A549 (cell line): ENCODE data around the gene ADAMTSL3. TPM values are rescaled to one million over a fixed set of nuclear protein-coding genes. Genes with fewer than 3 reads are reported as not detected.

Experiments
- ATAC-seq, 2 experiments: fragments of 200-7000 bp in 1 of 2; fragments of >200 bp in 1 of 2; cut with Nextera tagmentation in 1 of 2; cut with Tn5 transposase in 1 of 2; 3 replicates each; pipeline versions ENCODE4 v1.8.0 to v1.9.1; 2018 to 2020; ENCODE audit warnings: mild to moderate bottlenecking in 1 of 2, moderate library complexity in 1 of 2
- CTCF ChIA-PET: fragments of 300-600 bp; sonication (Branson Sonifier 250); formaldehyde crosslinking; extraction: SDS; loops from one replicate; lab custom pipeline; 2021; ENCODE audit warnings: antibody characterized with exemption, inconsistent platforms; lab: Yijun Ruan, JAX
- POLR2A ChIA-PET: fragments of 350-600 bp; formaldehyde crosslinking; extraction: SDS; loops from one replicate; lab custom pipeline; 2021; ENCODE audit warnings: antibody characterized with exemption, inconsistent platforms; lab: Yijun Ruan, JAX
- DNase-seq, 2 experiments: peaks; one replicate each; pipeline versions ENCODE4 v3.0.0 to v3.0.0-alpha.2; 2011 to 2016; ENCODE audit warnings: low read depth in 1 of 2, low spot score in 1 of 2
- FAIRE-seq: peaks from 2 replicates; lab custom pipeline; 2011; peaks lifted over from hg19 to GRCh38; lab: Jason Lieb, UNC
- H3K27ac ChIP-seq, 2 experiments: fragments of >200 bp; sonication (Bioruptor Twin); formaldehyde crosslinking; 3 replicates each; pipeline ENCODE4 v1.5.1; 2016 to 2017
- H3K4me1 ChIP-seq: fragments of >200 bp; sonication (Bioruptor Twin); formaldehyde crosslinking; 3 replicates; pipeline ENCODE4 v1.6.1; 2016
- H3K4me2 ChIP-seq: fragments of >200 bp; sonication (Bioruptor Twin); formaldehyde crosslinking; 3 replicates; pipeline ENCODE4 v1.6.1; 2016
- H3K4me3 ChIP-seq: fragments of >200 bp; sonication (Bioruptor Twin); formaldehyde crosslinking; 3 replicates; pipeline ENCODE4 v1.5.1; 2016
- H3K9me3 ChIP-seq: fragments of >200 bp; sonication (Bioruptor Twin); formaldehyde crosslinking; 3 replicates; pipeline ENCODE4 v1.6.1; 2016
- BHLHE40 ChIP-seq: IDR thresholded peaks from 2 replicates; pipeline ENCODE4 v1.6.1; 2012; ENCODE audit warnings: low read depth, low read length, inconsistent platforms
- CBX2 ChIP-seq: fragments of 200-600 bp; sonication (generic); IDR thresholded peaks from 2 replicates; pipeline ENCODE4 v1.6.1; 2016; ENCODE audit warnings: low read depth, mild to moderate bottlenecking, borderline replicate concordance
- CBX8 ChIP-seq: fragments of 200-600 bp; sonication (generic); IDR thresholded peaks from 2 replicates; pipeline ENCODE4 v1.6.1; 2016
- CEBPB ChIP-seq, 2 experiments: fragments of >200 bp in 1 of 2; sonication (Bioruptor Twin) in 1 of 2; formaldehyde crosslinking in 1 of 2; IDR thresholded peaks; 2 replicates each; pipeline ENCODE4 v1.6.1; 2012 to 2016
- CHD4 ChIP-seq: fragments of 200-600 bp; sonication (generic); IDR thresholded peaks from 2 replicates; pipeline ENCODE4 v1.6.1; 2016; ENCODE audit warnings: antibody characterized with exemption, mild to moderate bottlenecking, borderline replicate concordance
- EHMT2 ChIP-seq: fragments of 200-600 bp; sonication (generic); IDR thresholded peaks from 2 replicates; pipeline ENCODE4 v1.6.1; 2016; ENCODE audit warnings: antibody characterized with exemption, low read depth, mild to moderate bottlenecking, moderate library complexity
- EP300 ChIP-seq, 2 experiments: fragments of >200 bp; sonication (Bioruptor Twin); formaldehyde crosslinking; IDR thresholded peaks; 2 replicates in 1 of 2; 3 replicates in 1 of 2; pipeline ENCODE4 v1.6.1; 2016 to 2017
- FOSB ChIP-seq: fragments of 250-450 bp; sonication (Bioruptor Pico); IDR thresholded peaks from 2 replicates; pipeline ENCODE4 v1.5.0; 2020; ENCODE audit warnings: mild to moderate bottlenecking, moderate library complexity
- FOSL2 ChIP-seq, 2 experiments: fragments of 450-650 bp in 1 of 2; fragments of >200 bp in 1 of 2; sonication (Bioruptor Twin) in 1 of 2; formaldehyde crosslinking; IDR thresholded peaks; 2 replicates each; pipeline versions ENCODE4 v1.5.0 to v1.6.1; 2016 to 2020; ENCODE audit warnings: mild to moderate bottlenecking in 1 of 2, moderate library complexity in 1 of 2
- MAFK ChIP-seq: fragments of 450-650 bp; IDR thresholded peaks from 2 replicates; pipeline ENCODE4 v1.6.1; 2014; ENCODE audit not compliant: partially characterized antibody
- MYC ChIP-seq: IDR thresholded peaks from 2 replicates; pipeline ENCODE4 v1.6.1; 2012; ENCODE audit warnings: mild to moderate bottlenecking, inconsistent platforms, low read length, improper control_type of control experiment, borderline replicate concordance
- NR3C1 ChIP-seq: fragments of >200 bp; sonication (Bioruptor Twin); formaldehyde crosslinking; IDR thresholded peaks from 3 replicates; pipeline ENCODE4 v1.6.1; 2017
- POLR2A ChIP-seq: IDR thresholded peaks from 2 replicates; pipeline ENCODE4 v1.6.1; 2012; ENCODE audit warnings: mild to moderate bottlenecking, low read length
- RCOR1 ChIP-seq: fragments of 150-350 bp; IDR thresholded peaks from 2 replicates; pipeline ENCODE4 v1.6.1; 2014; ENCODE audit warnings: antibody characterized with exemption, low read length, low read depth
- RFX5 ChIP-seq: fragments of 450-650 bp; IDR thresholded peaks from 2 replicates; pipeline ENCODE4 v1.7.1; 2014; ENCODE audit warnings: antibody characterized with exemption, mild to moderate bottlenecking, moderate library complexity
- TFCP2L1 ChIP-seq: fragments of 250-450 bp; sonication (Bioruptor Pico); IDR thresholded peaks from 2 replicates; pipeline ENCODE4 v1.5.0; 2021; ENCODE audit warnings: mild to moderate bottlenecking
- ZFP36 ChIP-seq: fragments of 450-650 bp; IDR thresholded peaks from 2 replicates; pipeline ENCODE4 v1.6.1; 2014; ENCODE audit warnings: borderline replicate concordance; ENCODE audit not compliant: partially characterized antibody
- WGBS: methylation state at CpG from one replicate; pipeline ENCODE4 v1.1.6; 2017; ENCODE audit errors: missing lambda C conversion rate; 5-methylcytosine and 5-hydroxymethylcytosine counted together
- polyA plus RNA-seq, 4 experiments: library from polyadenylated mRNA; depleted of rRNA in 3 of 4; stranded (reverse); fragments of >200 nt; fragmentation: RNase III in 1 of 4; extraction: RNeasy Plus Mini Kit Qiagen cat#74134 plus additional on column Dnase treatment in 1 of 4; gene quantifications; 2 replicates in 3 of 4; 3 replicates in 1 of 4; pipeline ENCODE4 v1.2.3, GENCODE V29; 2011 to 2017
- TF ChIP-seq, protein P1 (sequence below): IDR thresholded peaks from 2 replicates; pipeline ENCODE4 v1.6.1; 2012
- TF ChIP-seq, protein P2 (sequence below): fragments of >200 bp; sonication (Bioruptor Twin); formaldehyde crosslinking; IDR thresholded peaks from 3 replicates; pipeline ENCODE4 v1.6.1; 2016
- TF ChIP-seq, protein P3 (sequence below): fragments of 450-650 bp; IDR thresholded peaks from 2 replicates; pipeline ENCODE4 v1.6.1; 2014; ENCODE audit warnings: antibody characterized with exemption
- TF ChIP-seq, protein P4 (sequence below): fragments of >200 bp; sonication (Bioruptor Twin); formaldehyde crosslinking; IDR thresholded peaks from 3 replicates; pipeline ENCODE4 v1.5.1; 2016

The ADAMTSL3 gene
- polyA plus RNA-seq, 2 of the 4 experiments (the other 2 are of a cell fraction): 0.22 to 0.25 TPM

DNA sequence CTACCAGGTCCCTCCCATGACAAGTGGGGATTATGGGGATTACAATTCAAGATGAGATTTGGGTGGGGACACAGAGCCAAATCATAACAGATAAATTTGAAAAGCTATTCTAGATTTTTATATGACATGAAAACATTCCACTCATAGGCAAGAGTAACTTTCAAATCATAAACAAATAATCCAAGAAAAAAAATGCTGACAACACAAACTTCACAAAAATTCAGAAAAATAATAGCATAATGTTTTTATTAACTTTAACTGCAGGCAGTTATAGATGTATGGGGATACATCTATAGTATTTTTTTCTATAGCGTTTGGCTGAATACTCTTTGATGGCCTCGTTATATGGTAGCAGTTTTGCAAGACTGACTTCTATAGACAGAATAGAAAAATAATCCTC, 243.1 kb downstream of the ADAMTSL3 start:
- H3K27ac ChIP-seq: no peak overlapping the region
- H3K9me3 ChIP-seq: no peaks in the 10 kb centered on the region
- ATAC-seq (no peak), DNase-seq (no peak), FAIRE-seq (no peak)
- 46% methylated on average over 2 of the region's 2 CpGs for WGBS
- ChIA-PET CTCF (no interaction called here), POLR2A (no interaction called here)
- H3K4me3 ChIP-seq: no peak overlapping the region
- H3K4me1 ChIP-seq: no peaks in the 10 kb centered on the region
- H3K4me2 ChIP-seq: no peak overlapping the region
- TF ChIP-seq CBX2: no peak
- peak; percentile 79 for TF ChIP-seq MAFK
- no peak for TF ChIP-seq EHMT2
- TF ChIP-seq FOSL2 (IDR thresholded peaks at IDR 0.05): no peak
- TF ChIP-seq FOSL2 (CRISPR knock-in tag; IDR thresholded peaks at IDR 0.05): no peak
- TF ChIP-seq, protein P1, sequence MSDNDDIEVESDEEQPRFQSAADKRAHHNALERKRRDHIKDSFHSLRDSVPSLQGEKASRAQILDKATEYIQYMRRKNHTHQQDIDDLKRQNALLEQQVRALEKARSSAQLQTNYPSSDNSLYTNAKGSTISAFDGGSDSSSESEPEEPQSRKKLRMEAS: no peak

DNA sequence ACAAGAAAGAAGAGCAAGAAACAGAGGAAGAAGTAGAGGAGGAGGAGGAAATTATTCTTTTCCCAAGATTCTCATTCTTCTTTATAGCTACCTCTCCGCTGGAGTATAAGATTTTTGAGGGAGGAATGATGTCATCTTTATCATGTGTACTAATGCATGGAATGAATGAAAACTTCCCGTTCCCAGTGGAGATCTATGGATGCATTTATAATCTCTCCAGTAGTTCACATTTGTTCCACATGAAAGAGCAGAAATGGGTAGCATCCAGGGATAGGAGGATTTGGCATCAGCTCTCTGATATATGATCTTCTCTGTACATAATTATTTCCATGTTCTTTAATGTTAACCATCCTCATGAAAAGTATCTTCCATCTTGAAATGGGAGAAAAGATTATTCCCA, 244.4 kb downstream of the ADAMTSL3 start:
- FAIRE-seq (no peak), ATAC-seq (no peak), DNase-seq (no peak)
- WGBS: 3% methylated on average over 2 of the region's 2 CpGs
- H3K4me2 ChIP-seq: no peak overlapping the region
- CTCF ChIA-PET: no interaction called here
- H3K9me3 ChIP-seq: no peaks in the 10 kb centered on the region
- no peak overlapping the region for H3K4me3 ChIP-seq
- H3K4me1 ChIP-seq: no peaks in the 10 kb centered on the region
- TF ChIP-seq FOSB (no peak), MYC (no peak), NR3C1 (no peak), ZFP36 (no peak), BHLHE40 (no peak), CHD4 (no peak), POLR2A (no peak), CEBPB (IDR thresholded peaks at IDR 0.05) (no peak), RCOR1 (no peak), RFX5 (no peak), TFCP2L1 (CRISPR knock-in tag) (no peak)
- TF ChIP-seq, protein P2, sequence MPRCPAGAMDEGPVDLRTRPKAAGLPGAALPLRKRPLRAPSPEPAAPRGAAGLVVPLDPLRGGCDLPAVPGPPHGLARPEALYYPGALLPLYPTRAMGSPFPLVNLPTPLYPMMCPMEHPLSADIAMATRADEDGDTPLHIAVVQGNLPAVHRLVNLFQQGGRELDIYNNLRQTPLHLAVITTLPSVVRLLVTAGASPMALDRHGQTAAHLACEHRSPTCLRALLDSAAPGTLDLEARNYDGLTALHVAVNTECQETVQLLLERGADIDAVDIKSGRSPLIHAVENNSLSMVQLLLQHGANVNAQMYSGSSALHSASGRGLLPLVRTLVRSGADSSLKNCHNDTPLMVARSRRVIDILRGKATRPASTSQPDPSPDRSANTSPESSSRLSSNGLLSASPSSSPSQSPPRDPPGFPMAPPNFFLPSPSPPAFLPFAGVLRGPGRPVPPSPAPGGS: no peak
- TF ChIP-seq, protein P3, sequence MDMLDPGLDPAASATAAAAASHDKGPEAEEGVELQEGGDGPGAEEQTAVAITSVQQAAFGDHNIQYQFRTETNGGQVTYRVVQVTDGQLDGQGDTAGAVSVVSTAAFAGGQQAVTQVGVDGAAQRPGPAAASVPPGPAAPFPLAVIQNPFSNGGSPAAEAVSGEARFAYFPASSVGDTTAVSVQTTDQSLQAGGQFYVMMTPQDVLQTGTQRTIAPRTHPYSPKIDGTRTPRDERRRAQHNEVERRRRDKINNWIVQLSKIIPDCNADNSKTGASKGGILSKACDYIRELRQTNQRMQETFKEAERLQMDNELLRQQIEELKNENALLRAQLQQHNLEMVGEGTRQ: no peak
- TF ChIP-seq, protein P4, sequence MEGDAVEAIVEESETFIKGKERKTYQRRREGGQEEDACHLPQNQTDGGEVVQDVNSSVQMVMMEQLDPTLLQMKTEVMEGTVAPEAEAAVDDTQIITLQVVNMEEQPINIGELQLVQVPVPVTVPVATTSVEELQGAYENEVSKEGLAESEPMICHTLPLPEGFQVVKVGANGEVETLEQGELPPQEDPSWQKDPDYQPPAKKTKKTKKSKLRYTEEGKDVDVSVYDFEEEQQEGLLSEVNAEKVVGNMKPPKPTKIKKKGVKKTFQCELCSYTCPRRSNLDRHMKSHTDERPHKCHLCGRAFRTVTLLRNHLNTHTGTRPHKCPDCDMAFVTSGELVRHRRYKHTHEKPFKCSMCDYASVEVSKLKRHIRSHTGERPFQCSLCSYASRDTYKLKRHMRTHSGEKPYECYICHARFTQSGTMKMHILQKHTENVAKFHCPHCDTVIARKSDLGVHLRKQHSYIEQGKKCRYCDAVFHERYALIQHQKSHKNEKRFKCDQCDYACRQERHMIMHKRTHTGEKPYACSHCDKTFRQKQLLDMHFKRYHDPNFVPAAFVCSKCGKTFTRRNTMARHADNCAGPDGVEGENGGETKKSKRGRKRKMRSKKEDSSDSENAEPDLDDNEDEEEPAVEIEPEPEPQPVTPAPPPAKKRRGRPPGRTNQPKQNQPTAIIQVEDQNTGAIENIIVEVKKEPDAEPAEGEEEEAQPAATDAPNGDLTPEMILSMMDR: no peak
- TF ChIP-seq, all 56 proteins: peak for 0
- no peak overlapping the region for H3K27ac ChIP-seq
- POLR2A ChIA-PET: no interaction called here

DNA sequence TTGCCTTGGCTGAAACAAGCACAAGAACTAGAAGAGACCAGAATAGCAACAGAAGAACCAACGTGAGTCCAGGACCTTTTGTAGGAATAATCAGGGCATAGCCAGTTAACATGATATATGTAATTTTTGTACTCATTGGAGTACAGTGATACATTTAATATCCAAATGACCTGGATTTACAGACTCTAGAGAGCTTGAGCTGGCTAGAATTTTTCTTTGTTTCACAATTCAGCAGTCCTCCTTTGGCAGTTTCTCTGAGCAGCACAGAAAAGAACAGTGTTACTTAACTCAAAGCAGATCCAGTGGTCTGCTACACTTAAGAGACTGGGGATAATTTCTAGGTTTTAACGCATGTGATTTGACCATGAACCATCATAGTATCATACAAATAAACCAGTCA, 245.7 kb downstream of the ADAMTSL3 start:
- ATAC-seq (no peak), FAIRE-seq (peak; percentile 36)
- H3K4me1 ChIP-seq: no peaks in the 10 kb centered on the region
- 15% methylated on average over 2 of the region's 2 CpGs for WGBS
- H3K9me3 ChIP-seq: no peaks in the 10 kb centered on the region
- H3K27ac ChIP-seq: no peak overlapping the region
- H3K4me3 ChIP-seq: no peak overlapping the region
- CTCF ChIA-PET: no interaction called here
- POLR2A ChIA-PET: no interaction called here
- H3K4me2 ChIP-seq: no peak overlapping the region
- TF ChIP-seq CBX8 (no peak), EP300 (IDR thresholded peaks at IDR 0.05) (no peak)
- TF ChIP-seq, all 56 proteins: peak for 0
- DNase-seq: no peak
